ENCODE results near the gene DDX1. TPM values are rescaled to one million over a fixed set of nuclear protein-coding genes. Genes with fewer than 3 reads are reported as not detected.

Gene DDX1
- total RNA-seq, 1 experiment from 2014 or later = 106 TPM

- no TSS peak for BruUV-seq (replicated peaks)
- Mint-ChIP-seq H3K4me1 (ENCODE audit: low read depth, unreplicated experiment) (peaks cover 14% of the 10 kb centered on the region), H3K9me3 (ENCODE audit: low read depth, unreplicated experiment) (no peaks in the 10 kb centered on the region), H3K36me3 (ENCODE audit: insufficient read depth, unreplicated experiment) (peaks cover 19% of the 10 kb centered on the region), H3K27ac (ENCODE audit: unreplicated experiment) (no peak overlapping the region), H3K4me3 (ENCODE audit: low read depth, unreplicated experiment) (peak overlapping the region; percentile 8), H3K27me3 (ENCODE audit: unreplicated experiment) (no peaks in the 10 kb centered on the region)
- intact Hi-C loops (cut with micrococcal nuclease; ENCODE audit: unreplicated experiment) = no loop called here
- TF ChIP-seq, protein P1, sequence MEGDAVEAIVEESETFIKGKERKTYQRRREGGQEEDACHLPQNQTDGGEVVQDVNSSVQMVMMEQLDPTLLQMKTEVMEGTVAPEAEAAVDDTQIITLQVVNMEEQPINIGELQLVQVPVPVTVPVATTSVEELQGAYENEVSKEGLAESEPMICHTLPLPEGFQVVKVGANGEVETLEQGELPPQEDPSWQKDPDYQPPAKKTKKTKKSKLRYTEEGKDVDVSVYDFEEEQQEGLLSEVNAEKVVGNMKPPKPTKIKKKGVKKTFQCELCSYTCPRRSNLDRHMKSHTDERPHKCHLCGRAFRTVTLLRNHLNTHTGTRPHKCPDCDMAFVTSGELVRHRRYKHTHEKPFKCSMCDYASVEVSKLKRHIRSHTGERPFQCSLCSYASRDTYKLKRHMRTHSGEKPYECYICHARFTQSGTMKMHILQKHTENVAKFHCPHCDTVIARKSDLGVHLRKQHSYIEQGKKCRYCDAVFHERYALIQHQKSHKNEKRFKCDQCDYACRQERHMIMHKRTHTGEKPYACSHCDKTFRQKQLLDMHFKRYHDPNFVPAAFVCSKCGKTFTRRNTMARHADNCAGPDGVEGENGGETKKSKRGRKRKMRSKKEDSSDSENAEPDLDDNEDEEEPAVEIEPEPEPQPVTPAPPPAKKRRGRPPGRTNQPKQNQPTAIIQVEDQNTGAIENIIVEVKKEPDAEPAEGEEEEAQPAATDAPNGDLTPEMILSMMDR (IDR thresholded peaks at IDR 0.05; ENCODE audit: unreplicated experiment) = no peak
- DNase-seq = no peak
- CTCF ChIA-PET = interaction anchor here (1.2 kb wide), 1 partner anchor 17 kb away, joined by 3 read pairs; no protein-coding TSS in a partner anchor
These were observed 28.2 kb upstream of the DDX1 start for GRCh38 chr2:15563227-15564100.

DNA sequence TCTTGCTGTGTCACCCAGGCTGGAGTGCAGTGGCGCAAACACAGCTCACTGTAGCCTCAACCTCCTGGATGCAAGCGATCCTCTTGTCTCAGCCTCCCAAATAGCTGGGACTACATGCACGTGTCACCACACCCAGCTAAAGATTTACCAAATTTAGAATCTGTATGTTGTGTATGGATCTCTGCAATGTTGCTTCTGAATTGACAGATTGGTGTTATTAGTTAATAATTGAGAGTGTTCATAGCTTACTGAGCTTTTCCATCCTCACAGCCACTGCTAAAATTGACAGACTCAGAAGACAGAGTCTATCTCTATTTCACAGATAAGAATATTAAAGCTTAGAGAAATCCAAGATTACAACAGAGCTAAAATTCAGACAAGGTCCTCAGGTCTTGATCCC, 26.3 kb upstream of the DDX1 start:
- CTCF ChIA-PET = no interaction called here
- intact Hi-C loops (cut with micrococcal nuclease; ENCODE audit: unreplicated experiment) = no loop called here
- Mint-ChIP-seq H3K4me1 (ENCODE audit: low read depth, unreplicated experiment) (peaks cover 14% of the 10 kb centered on the region), H3K4me3 (ENCODE audit: low read depth, unreplicated experiment) (no peak overlapping the region), H3K9me3 (ENCODE audit: low read depth, unreplicated experiment) (no peaks in the 10 kb centered on the region), H3K27me3 (ENCODE audit: unreplicated experiment) (no peaks in the 10 kb centered on the region), H3K27ac (ENCODE audit: unreplicated experiment) (no peak overlapping the region), H3K36me3 (ENCODE audit: insufficient read depth, unreplicated experiment) (peaks cover 15% of the 10 kb centered on the region)
- DNase-seq = no peak
- TF ChIP-seq, protein P1 (IDR thresholded peaks at IDR 0.05; ENCODE audit: unreplicated experiment) = no peak
- BruUV-seq (replicated peaks) = no TSS peak

GRCh38 chr2:15565994-15566671, 25.5 kb upstream of the DDX1 start:
- CTCF ChIA-PET = no interaction called here
- H3K27ac Mint-ChIP-seq (ENCODE audit: unreplicated experiment) = no peak overlapping the region
- no peaks in the 10 kb centered on the region for H3K9me3 Mint-ChIP-seq (ENCODE audit: low read depth, unreplicated experiment)
- TF ChIP-seq, protein P1 (IDR thresholded peaks at IDR 0.05; ENCODE audit: unreplicated experiment) = no peak
- DNase-seq = no peak
- peaks cover 14% of the 10 kb centered on the region for H3K4me1 Mint-ChIP-seq (ENCODE audit: low read depth, unreplicated experiment)
- intact Hi-C loops (cut with micrococcal nuclease; ENCODE audit: unreplicated experiment) = no loop called here
- H3K27me3 Mint-ChIP-seq (ENCODE audit: unreplicated experiment) = no peaks in the 10 kb centered on the region
- BruUV-seq (replicated peaks) = no TSS peak
- no peak overlapping the region for H3K4me3 Mint-ChIP-seq (ENCODE audit: low read depth, unreplicated experiment)
- H3K36me3 Mint-ChIP-seq (ENCODE audit: insufficient read depth, unreplicated experiment) = peaks cover 8% of the 10 kb centered on the region

DNA sequence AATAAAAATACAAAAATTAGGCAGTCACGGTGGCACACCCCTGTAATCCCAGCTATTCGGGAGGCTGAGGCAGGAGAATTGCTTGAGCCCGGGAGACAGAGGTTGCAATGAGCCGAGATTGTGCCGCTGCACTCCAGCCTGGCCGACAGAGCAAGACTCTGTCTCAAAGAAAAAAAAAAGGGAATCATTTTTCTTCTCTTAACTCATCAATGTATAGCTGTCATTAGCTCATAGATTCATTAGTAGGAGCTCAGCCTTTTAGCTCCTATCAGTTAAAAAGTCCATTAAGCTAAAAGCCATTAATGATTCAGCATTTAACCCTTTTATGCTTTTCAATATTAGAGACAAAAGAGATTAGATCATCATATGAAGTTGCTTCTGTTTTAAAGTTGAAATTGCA, 24.8 kb upstream of the DDX1 start:
- Mint-ChIP-seq H3K36me3 (ENCODE audit: insufficient read depth, unreplicated experiment) (no peaks in the 10 kb centered on the region), H3K27me3 (ENCODE audit: unreplicated experiment) (no peaks in the 10 kb centered on the region), H3K27ac (ENCODE audit: unreplicated experiment) (no peak overlapping the region), H3K4me1 (ENCODE audit: low read depth, unreplicated experiment) (peaks cover 14% of the 10 kb centered on the region), H3K9me3 (ENCODE audit: low read depth, unreplicated experiment) (no peaks in the 10 kb centered on the region), H3K4me3 (ENCODE audit: low read depth, unreplicated experiment) (no peak overlapping the region)
- CTCF ChIA-PET = no interaction called here
- no peak for DNase-seq
- BruUV-seq (replicated peaks) = no TSS peak
- intact Hi-C loops (cut with micrococcal nuclease; ENCODE audit: unreplicated experiment) = no loop called here
- TF ChIP-seq, protein P1 (IDR thresholded peaks at IDR 0.05; ENCODE audit: unreplicated experiment) = no peak

Data from Calu3 (cell line).